ENCODE results near the gene CAPN7. TPM values are rescaled to one million over a fixed set of nuclear protein-coding genes. Genes with fewer than 3 reads are reported as not detected.

The CAPN7 gene
- total RNA-seq, 1 experiment from 2014 or later: 27.7 TPM

GRCh38 chr3:15256861-15257341 is 50.9 kb downstream of the CAPN7 start:
- ATAC-seq (no peak), DNase-seq (ENCODE audit: low read depth, low spot score) (no peak)
- Histone ChIP-seq H3K27me3 (ENCODE audit: insufficient read depth, low read length) (no peaks in the 10 kb centered on the region), H3K4me2 (ENCODE audit: low read length) (no peak overlapping the region), H3K4me3 (replicated peaks in 1 of 2; ENCODE audit: low read depth in 1 of 2, low read length in 2 of 2) (no peak overlapping the region), H3K9me3 (ENCODE audit: control insufficient read depth in 1 of 2, insufficient read depth in 1 of 2, low read depth in 1 of 2, low read length in 2 of 2) (no peaks in the 10 kb centered on the region), H3K36me3 (ENCODE audit: control insufficient read depth in 1 of 2, insufficient read depth in 2 of 2, low read length in 2 of 2) (peaks cover 32 to 33% of the 10 kb centered on the region in 2 experiments; a peak in 3 of 4 replicates), H3K27ac (ENCODE audit: low read depth, low read length) (no peak overlapping the region), H3K79me2 (ENCODE audit: insufficient read depth, low read length) (no peaks in the 10 kb centered on the region), H3K9me2 (ENCODE audit: insufficient read depth) (no peaks in the 10 kb centered on the region), H4K20me1 (ENCODE audit: insufficient read depth) (no peaks in the 10 kb centered on the region), H3K9ac (ENCODE audit: low read length) (no peak overlapping the region), H2AFZ (ENCODE audit: low read depth, low read length, poor library complexity, severe bottlenecking) (no peak overlapping the region), H3K4me1 (ENCODE audit: control insufficient read depth in 1 of 2, insufficient read depth in 2 of 2, low read length in 2 of 2) (no peaks in the 10 kb centered on the region)
- no peak for TF ChIP-seq RAD21 (IDR thresholded peaks at IDR 0.05; ENCODE audit: low read depth)
- no peak for TF ChIP-seq ZNF274 (IDR thresholded peaks at IDR 0.05; ENCODE audit: low read depth, low read length)
- TF ChIP-seq ELF1 (IDR thresholded peaks at IDR 0.05; ENCODE audit: borderline replicate concordance, low read depth): no peak
- no peak for TF ChIP-seq POLR2A (IDR thresholded peaks at IDR 0.05; ENCODE audit: borderline replicate concordance, extremely low read depth, insufficient read depth, insufficient read length)
- TF ChIP-seq CBX3 (IDR thresholded peaks at IDR 0.05; ENCODE audit: low read depth): no peak
- TF ChIP-seq CTCF (IDR thresholded peaks at IDR 0.05 in 2 of 3, conservative IDR thresholded peaks at IDR 0.05 in 1 of 3; ENCODE audit: borderline replicate concordance in 1 of 3, insufficient read depth in 1 of 3, low read depth in 2 of 3, low read length in 2 of 3): no peak
- TF ChIP-seq CEBPB (IDR thresholded peaks at IDR 0.05; ENCODE audit: low read depth): no peak
- no peak for TF ChIP-seq SP1 (IDR thresholded peaks at IDR 0.05; ENCODE audit: low read depth)
- no peak for TF ChIP-seq REST (IDR thresholded peaks at IDR 0.05; ENCODE audit: low read depth)
- TF ChIP-seq SIN3A (IDR thresholded peaks at IDR 0.05; ENCODE audit: low read depth): no peak
- no peak for TF ChIP-seq EZH2phosphoT487 (IDR thresholded peaks at IDR 0.05; ENCODE audit: borderline replicate concordance)
- no peak for TF ChIP-seq EGR1 (IDR thresholded peaks at IDR 0.05; ENCODE audit: low read depth)
- no peak for TF ChIP-seq ZBTB33 (IDR thresholded peaks at IDR 0.05; ENCODE audit: extremely low read depth, insufficient replicate concordance, low read length)
- no peak for TF ChIP-seq ZFX (IDR thresholded peaks at IDR 0.05)
- no peak for TF ChIP-seq FOSL1 (IDR thresholded peaks at IDR 0.05; ENCODE audit: low read depth)
- ChIA-PET POLR2A (no interaction called here), RAD21 (ENCODE audit: low non-redundant PET in 1 of 2, low total read pairs in 2 of 2, uncharacterized antibody in 2 of 2, unreplicated experiment in 2 of 2) (no interaction called here), CTCF (no interaction called here)
- no TSS peak for BruUV-seq (replicated peaks)
- intact Hi-C loops (cut with micrococcal nuclease): no loop called here
